RWPE2 (cell line): ENCODE measurements around the gene S100A9.

Experiments
- ATAC-seq: fragments of 200-7000 bp; cut with Tn5 transposase; 3 replicates; pipeline ENCODE4 v1.9.1; 2021; ENCODE audit warnings: low read depth
- DNase-seq: peaks from one replicate; pipeline ENCODE4 v3.0.0-alpha.2; 2020; ENCODE audit warnings: low spot score
- H3K27ac ChIP-seq: fragments of 450-650 bp; 2 replicates; pipeline ENCODE4 v1.5.1; 2017; ENCODE audit warnings: mild to moderate bottlenecking; ENCODE audit not compliant: poor library complexity, severe bottlenecking
- H3K27me3 ChIP-seq: fragments of 250-450 bp; sonication (Bioruptor Pico); 2 replicates; pipeline ENCODE4 v1.5.1; 2021; ENCODE audit warnings: mild to moderate bottlenecking, moderate library complexity; ENCODE audit not compliant: insufficient read depth, poor library complexity, severe bottlenecking
- H3K36me3 ChIP-seq: fragments of 250-450 bp; sonication (Bioruptor Pico); 2 replicates; pipeline ENCODE4 v1.5.1; 2020; ENCODE audit warnings: low read depth, mild to moderate bottlenecking, moderate library complexity
- H3K4me1 ChIP-seq: fragments of 250-450 bp; sonication (Bioruptor Pico); 2 replicates; pipeline ENCODE4 v1.5.1; 2021; ENCODE audit warnings: mild to moderate bottlenecking, moderate library complexity; ENCODE audit not compliant: insufficient read depth, poor library complexity, severe bottlenecking
- H3K4me3 ChIP-seq: fragments of 250-450 bp; sonication (Bioruptor Pico); 2 replicates; pipeline ENCODE4 v1.5.1; 2021; ENCODE audit warnings: mild to moderate bottlenecking, moderate library complexity; ENCODE audit not compliant: severe bottlenecking
- H3K9me3 ChIP-seq: fragments of 250-450 bp; sonication (Bioruptor Pico); 2 replicates; pipeline ENCODE4 v1.5.1; 2021; ENCODE audit warnings: mild to moderate bottlenecking, moderate library complexity; ENCODE audit not compliant: severe bottlenecking
- CTCF ChIP-seq: fragments of 450-650 bp; IDR thresholded peaks from one replicate; pipeline ENCODE4 v1.5.1; 2017; ENCODE audit warnings: mild to moderate bottlenecking, moderate library complexity; ENCODE audit not compliant: poor library complexity, severe bottlenecking

Gene S100A9

GRCh38 chr1:153348511-153349362 is 8.9 kb upstream of the S100A9 start, which contains the start of gene PGLYRP4:
Gene PGLYRP4 (minus strand): TSS chr1:153348841. CDS start chr1:153347932, 909 bp downstream.
- Histone ChIP-seq H3K4me1 (peaks cover 3% of the 10 kb centered on the region), H3K27me3 (no peaks in the 10 kb centered on the region), H3K36me3 (no peaks in the 10 kb centered on the region), H3K4me3 (no peak within 1 kb of the TSS), H3K9me3 (no peaks in the 10 kb centered on the region), H3K27ac (no peak within 1 kb of the TSS)
- ATAC-seq (peak; percentile 81), DNase-seq (no peak)
- no peak for TF ChIP-seq CTCF

GRCh38 chr1:153349363-153350320 is 8.0 kb upstream of the S100A9 start:
- no peak overlapping the region for H3K4me3 ChIP-seq
- H3K36me3 ChIP-seq = no peaks in the 10 kb centered on the region
- no peak for DNase-seq
- H3K9me3 ChIP-seq = no peaks in the 10 kb centered on the region
- no peaks in the 10 kb centered on the region for H3K27me3 ChIP-seq
- no peak overlapping the region for H3K27ac ChIP-seq
- TF ChIP-seq CTCF = no peak
- ATAC-seq = no peak
- peaks cover 3% of the 10 kb centered on the region for H3K4me1 ChIP-seq

- DNase-seq = no peak
- Histone ChIP-seq H3K27me3 (no peaks in the 10 kb centered on the region), H3K4me1 (peaks cover 3% of the 10 kb centered on the region), H3K36me3 (no peaks in the 10 kb centered on the region), H3K9me3 (no peaks in the 10 kb centered on the region), H3K4me3 (no peak overlapping the region), H3K27ac (no peak overlapping the region)
- no peak for TF ChIP-seq CTCF
- ATAC-seq = no peak
Measured at GRCh38 chr1:153350321-153350957, 7.2 kb upstream of the S100A9 start.

GRCh38 chr1:153352523-153352922 is 5.1 kb upstream of the S100A9 start:
- Histone ChIP-seq H3K4me3 (no peak overlapping the region), H3K9me3 (no peaks in the 10 kb centered on the region), H3K4me1 (peaks cover 11% of the 10 kb centered on the region), H3K27ac (no peak overlapping the region), H3K36me3 (no peaks in the 10 kb centered on the region), H3K27me3 (no peaks in the 10 kb centered on the region)
- DNase-seq = no peak
- TF ChIP-seq CTCF = peak; percentile 92
- peak; percentile 48; the same call in 2 of the 3 replicates for ATAC-seq
